IMR-90 (cell line): ENCODE measurements around the gene TAS2R42.

Experiments
- CEBPB ChIP-seq: IDR thresholded peaks from 2 replicates; pipeline ENCODE4 v1.6.1; 2012; ENCODE audit warnings: low read depth, low read length, improper control_type of control experiment
- CTCF ChIP-seq: conservative IDR thresholded peaks from 2 replicates; pipeline ENCODE4 v1.5.1; 2012; ENCODE audit warnings: mild to moderate bottlenecking, low read depth, low read length, improper control_type of control experiment
- POLR2A ChIP-seq: IDR thresholded peaks from 2 replicates; pipeline ENCODE4 v1.6.1; 2012; ENCODE audit warnings: mild to moderate bottlenecking, low read depth, low read length
- RAD21 ChIP-seq: IDR thresholded peaks from 2 replicates; pipeline ENCODE4 v1.6.1; 2012; ENCODE audit warnings: low read length, improper control_type of control experiment
- SMC3 ChIP-seq: fragments of 150-350 bp; IDR thresholded peaks from 2 replicates; pipeline ENCODE4 v1.6.1; 2016; ENCODE audit warnings: low read depth, mild to moderate bottlenecking, antibody characterized with exemption, low read length, moderate library complexity

- no peak for TF ChIP-seq RAD21
- TF ChIP-seq CTCF: no peak
- TF ChIP-seq SMC3: no peak
- TF ChIP-seq POLR2A: no peak
- no peak for TF ChIP-seq CEBPB
These were observed 32.3 kb downstream of the TAS2R42 start for GRCh38 chr12:11154400-11154925.
